GM21390 (cell line): Measurements from ENCODE around the gene GPRASP3.
"Not testable (repeated sequence)": the region's sequence is repeated elsewhere in the genome, so short reads cannot be mapped to it uniquely, and the experiment has no call there.

Experiments
- ATAC-seq: cut with Tn5 transposase; IDR thresholded peaks from one replicate; pipeline ENCODE4 v1.9.1; 2021; ENCODE audit not compliant: unreplicated experiment

GPRASP3 gene, protein sequence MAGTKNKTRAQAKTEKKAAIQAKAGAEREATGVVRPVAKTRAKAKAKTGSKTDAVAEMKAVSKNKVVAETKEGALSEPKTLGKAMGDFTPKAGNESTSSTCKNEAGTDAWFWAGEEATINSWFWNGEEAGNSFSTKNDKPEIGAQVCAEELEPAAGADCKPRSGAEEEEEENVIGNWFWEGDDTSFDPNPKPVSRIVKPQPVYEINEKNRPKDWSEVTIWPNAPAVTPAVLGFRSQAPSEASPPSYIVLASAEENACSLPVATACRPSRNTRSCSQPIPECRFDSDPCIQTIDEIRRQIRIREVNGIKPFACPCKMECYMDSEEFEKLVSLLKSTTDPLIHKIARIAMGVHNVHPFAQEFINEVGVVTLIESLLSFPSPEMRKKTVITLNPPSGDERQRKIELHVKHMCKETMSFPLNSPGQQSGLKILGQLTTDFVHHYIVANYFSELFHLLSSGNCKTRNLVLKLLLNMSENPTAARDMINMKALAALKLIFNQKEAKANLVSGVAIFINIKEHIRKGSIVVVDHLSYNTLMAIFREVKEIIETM

DNA sequence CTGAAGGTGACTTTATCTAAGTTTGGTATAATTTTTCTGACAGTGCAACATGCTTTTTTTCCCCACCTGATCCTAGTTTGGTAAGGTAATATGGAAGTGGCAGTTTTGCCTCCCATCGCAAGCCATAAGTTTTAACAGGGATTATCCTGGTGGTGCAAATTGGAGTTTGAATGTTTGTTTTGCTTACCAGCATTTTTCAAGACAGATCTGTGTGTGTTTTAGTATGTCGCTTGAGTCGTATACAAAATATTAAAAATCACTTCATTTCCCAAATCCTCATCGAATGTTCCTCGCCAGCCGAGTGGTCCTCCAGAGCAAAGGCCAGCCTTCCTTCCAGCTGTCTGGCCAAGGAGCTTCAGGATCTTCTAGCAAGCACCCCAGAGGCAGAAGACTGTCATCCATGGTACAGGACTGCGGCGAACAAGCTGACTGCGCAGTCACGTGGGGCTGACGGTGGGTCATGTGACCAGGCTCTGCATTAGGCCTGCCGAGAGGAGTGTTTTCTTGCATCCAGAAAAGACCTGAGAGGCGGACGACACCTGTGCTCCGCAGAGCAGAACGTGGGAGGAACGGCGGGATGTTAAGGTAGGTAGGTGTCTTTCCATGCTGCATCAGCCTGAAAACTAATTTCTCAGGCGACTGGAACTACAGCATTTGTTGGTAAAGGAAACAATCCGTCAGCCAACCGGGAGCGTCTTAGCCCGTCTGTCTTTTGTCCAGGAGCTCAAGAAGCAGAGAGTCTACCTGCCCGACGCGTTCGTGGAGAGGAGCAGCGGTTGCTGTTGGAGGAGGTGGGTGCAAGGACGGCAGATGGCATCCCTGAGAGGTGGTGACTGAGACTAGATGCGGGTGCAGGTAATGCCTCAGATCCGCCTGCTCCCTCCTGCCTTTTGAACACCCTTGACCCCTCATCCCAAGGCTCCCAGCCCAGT is at the start of gene GPRASP3:
TSS of gene GPRASP3 (plus strand) at position 507 of the 932 bp plus-strand sequence. CDS start 28,253 bp downstream, outside the sequence.
- peak; percentile 98 for ATAC-seq

DNA sequence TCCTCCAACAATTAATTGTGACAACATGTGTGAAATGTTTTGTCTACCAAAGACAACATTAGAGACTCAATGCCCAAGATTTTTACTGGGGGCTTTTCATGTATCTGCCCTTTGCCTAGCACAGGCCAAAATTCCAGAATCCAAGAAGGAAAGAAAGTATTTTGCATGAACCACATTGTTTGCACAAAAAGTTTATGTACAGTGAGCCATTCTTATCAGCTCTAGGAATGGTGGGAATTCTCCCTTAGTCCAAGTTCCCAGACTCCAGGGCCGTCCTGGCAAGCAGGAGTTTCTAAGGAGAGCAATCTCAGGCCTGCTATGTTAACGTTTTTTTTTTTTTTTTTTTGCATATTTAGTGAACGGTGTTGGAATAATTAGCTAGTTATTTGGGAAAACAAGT is 47.7 kb upstream of the GPRASP3 start:
- no peak for ATAC-seq

DNA sequence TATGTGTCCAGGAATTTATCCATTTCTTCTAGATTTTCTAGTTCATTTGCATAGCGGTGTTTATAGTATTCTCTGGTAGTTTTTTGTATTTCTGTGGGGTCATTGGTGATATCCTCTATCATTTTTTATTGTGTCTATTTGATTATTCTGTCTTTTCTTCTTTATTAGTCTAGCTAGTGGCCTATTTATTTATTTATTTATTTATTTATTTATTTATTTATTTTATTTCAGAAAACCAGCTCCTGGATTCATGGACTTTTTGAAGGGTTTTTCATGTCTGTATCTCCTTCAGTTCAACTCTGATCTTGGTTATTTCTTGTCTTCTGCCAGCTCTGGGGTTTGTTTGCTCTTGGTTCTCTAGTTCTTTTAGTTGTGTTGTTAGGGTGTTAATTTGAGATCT is 43.1 kb upstream of the GPRASP3 start:
- ATAC-seq = not testable (repeated sequence)

DNA sequence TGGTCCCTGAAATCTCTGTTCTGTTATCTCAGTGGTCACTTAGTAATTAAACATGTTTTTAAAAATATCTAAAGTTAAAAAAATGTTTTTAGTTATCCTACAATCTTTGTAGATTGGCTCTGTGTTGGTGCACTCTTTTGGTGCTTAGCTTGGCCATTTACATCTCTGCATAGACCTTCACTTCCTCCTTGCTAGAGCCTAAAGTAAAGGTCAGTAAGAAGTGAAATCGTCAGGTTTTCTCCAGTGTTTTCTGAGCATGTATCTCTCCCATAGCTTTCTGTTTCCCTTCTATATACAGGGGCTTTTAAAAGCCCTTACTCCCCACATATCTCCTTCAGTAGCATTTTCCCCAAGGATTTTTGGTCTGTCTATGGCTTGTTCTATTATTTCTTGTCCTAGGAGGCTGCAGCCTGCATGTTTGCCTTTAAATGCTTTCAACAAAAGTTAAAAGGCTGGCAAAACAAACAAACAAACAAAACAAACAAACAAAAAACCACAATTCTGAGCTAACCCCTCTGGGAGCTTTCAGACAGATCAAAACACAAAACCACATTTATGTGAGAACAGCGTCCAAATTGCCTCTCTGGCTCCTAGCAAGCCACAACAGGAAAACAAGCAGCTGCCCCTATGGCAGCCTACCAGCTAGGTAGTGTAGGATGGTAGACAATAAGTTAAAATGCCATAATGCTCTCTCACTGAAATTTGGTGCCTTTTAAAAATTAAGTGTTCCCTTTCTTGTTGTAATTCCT is 35.6 kb upstream of the GPRASP3 start:
- ATAC-seq = peak; percentile 76

DNA sequence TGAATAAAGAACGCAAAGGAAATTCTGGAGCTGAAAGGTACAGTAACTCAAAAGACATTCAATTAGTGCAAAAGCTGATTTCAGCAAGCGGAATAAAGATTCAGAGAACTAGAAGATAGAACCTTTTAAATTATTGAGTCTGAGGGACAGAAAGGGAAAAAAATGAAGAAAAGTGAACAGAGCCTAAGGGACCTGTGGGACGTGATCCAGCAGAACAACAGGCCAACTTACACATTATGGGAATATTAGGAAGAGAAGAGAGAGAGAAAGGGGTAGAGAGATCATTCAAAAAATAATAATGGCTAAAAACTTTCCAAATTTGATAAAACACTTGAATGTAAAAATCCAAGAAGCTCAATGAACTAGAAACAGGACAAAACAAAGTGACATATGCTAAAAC is 25.8 kb upstream of the GPRASP3 start:
- no peak for ATAC-seq

DNA sequence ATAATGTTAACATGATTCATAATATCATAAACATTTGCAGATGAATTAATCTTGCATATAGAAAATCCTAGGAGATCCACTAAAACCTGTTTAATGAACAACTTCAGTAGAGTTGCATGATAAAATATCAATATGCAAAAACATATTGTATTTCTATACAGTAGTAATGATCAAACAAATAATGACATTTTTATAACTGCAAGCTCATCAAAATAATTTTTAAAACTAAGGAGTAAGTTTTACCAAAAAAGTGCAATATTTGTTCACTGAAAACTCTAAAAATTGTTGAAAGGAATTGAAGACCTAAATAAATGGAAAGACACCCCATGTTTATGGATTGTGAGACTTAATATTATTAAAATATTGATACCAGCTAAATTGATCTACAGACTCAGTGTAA is 24.2 kb upstream of the GPRASP3 start:
- no peak for ATAC-seq

DNA sequence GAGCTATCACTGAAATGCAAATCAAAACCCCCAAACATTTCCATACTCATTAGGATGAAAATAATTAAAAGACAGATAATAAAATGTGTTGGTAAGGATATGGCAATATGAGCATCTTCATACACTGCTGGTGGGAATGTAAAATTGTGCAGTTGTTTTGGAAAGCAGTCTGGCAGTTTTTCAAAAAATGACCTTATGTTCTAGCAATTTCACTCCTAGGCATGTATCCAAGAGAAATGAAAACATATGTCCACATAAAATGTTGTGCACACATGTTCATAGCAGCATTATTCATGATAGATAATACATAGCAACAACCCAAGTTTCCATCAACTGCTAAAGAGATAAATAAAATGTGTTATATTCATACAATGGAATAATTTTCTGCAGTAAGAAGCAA is 23.0 kb upstream of the GPRASP3 start:
- ATAC-seq = no peak

DNA sequence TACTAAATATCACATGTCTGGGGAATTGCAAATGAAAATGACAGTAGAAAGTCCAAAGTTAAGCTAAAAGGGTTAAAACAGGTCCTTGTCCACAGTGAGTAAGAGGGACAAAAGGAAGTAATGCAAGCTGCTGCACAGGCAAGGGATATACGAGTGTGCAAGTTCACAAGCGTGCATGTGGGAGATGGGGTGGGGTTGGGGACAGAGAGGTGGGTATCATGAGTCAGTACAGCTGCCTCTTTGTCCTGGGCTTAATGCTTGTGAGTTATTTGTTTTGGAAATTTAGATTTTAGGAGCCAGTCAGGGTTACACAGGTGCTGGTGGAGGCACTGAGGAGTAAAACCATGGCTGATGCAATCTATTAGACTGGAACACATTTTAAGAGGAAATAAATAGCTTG is 11.6 kb upstream of the GPRASP3 start:
- no peak for ATAC-seq

DNA sequence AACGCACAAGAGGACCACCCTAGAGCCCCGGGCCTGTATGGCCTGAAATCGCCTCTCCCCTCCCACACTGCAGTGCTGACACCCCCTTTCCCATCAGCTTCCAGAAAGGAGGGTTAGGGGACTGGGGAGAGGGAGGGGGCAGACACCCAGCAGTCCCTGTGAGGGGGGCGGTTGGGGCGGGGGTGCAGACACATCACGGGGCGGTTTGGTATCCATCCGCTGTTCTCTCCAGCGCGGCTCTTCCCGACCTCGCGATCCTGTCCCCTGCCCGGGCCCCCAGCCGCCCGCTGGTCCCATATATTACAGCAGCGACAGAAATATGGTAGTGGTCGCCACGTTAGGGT is 8.7 kb upstream of the GPRASP3 start:
- no peak for ATAC-seq

DNA sequence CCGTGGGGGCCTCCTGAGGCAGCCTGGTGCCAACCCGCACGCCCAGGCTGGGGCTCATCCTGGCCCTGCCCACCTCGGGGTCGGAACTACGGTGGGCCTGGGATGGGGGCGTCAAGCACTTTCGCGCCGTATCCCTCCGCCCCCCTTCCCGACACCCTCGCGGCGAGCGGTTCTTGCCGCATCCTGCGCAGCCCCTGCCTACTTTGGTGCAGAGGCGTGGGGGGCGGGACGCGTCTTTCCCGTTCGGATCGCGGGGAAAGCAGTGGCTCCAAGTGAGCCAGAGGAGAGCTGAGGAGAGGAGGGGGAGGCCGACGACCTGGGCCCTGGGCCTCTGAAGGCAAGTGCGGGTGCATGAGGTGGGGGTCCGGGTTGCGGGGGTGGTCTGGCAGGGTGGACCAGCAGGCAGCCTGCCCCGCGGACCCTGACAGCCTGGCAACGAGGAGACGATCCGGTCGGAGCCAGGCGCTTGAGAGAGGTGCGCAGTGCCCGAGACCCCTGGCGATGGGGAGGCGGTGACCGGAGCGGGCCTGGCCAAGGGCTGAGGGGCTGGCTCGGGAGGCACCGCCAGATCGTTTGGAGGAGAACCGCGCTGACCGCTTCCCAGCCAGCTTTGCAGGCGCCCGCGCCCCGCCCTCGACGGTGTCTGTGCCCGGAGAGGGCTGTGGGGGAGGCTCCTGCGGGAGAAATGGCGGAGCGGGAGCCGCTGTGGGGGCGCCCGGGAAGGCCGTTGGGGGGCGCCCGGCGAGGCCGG is 8.2 kb upstream of the GPRASP3 start, which contains the start of gene GPRASP2:
TSS of gene GPRASP2 (plus strand) at position 233 of the 751 bp plus-strand sequence. CDS start 2,422 bp downstream, outside the sequence.
- ATAC-seq = no peak

DNA sequence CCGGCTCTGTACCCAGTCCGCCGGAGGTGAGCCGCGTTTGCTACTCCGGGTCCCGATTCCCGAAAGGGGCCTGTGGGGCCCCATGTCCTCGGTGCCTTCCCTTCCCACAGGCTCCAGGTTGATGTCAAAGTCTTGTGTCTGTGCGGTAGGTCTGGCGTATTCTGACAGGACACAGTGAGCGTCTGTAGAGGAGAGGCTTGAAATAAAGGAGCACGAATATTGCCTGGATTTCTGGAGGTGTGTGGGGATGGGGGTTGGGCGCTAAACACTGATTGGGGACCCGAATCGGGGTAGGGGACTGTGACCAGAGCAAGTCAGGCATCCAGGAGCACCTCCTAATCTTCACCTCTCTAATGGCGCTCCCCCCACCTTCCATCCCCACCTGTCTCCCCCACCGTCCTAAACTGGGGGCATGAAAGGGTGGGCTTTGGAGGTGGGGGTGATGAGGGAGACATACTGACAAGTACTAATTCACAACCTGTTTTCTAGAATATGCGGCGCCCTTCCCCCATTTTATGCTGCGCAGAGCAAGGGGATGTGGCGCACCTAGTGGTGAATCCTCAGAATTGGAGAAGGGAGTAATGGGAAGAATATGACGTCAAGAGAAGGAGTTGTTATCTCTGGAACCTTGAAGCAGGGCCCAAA is 7.4 kb upstream of the GPRASP3 start:
- ATAC-seq = no peak

DNA sequence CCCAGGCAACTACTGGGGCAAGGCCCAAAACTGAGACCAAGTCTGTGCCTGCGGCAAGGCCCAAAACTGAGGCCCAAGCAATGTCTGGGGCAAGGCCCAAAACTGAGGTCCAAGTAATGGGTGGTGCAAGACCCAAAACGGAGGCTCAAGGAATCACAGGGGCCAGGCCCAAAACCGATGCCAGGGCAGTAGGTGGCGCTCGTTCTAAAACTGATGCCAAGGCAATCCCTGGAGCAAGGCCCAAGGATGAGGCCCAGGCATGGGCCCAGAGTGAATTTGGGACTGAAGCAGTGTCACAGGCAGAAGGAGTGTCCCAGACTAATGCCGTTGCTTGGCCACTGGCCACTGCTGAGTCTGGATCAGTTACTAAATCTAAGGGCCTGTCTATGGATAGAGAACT is 5.5 kb upstream of the GPRASP3 start:
- no peak for ATAC-seq

DNA sequence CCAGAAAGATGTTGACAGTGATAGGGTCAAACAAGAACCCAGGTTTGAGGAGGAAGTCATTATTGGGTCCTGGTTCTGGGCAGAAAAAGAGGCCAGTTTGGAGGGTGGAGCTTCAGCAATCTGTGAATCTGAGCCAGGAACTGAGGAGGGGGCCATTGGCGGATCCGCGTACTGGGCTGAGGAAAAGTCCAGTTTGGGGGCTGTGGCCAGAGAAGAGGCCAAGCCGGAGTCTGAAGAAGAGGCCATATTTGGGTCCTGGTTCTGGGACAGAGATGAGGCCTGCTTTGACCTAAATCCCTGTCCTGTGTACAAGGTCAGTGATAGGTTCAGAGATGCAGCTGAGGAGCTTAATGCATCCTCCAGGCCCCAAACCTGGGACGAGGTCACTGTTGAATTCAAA is 4.6 kb upstream of the GPRASP3 start:
- ATAC-seq = no peak

DNA sequence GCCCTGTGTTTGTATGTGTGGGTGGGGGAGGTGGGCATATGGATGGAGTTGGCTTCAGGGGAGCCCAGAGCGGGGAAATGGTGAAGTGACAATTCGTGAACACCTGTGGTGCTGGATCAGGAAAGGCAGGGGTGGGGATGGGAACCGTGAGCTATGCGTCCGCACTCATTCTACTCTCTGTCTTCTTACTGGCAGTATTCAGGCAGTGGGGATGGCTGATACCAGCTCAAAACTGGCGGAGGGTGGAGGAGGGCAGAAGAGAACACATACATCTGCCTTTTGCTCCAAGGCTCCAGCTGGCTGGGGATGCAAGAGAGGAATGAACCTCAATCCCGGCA is 595 bp downstream of the GPRASP3 start:
- not testable (repeated sequence) for ATAC-seq

DNA sequence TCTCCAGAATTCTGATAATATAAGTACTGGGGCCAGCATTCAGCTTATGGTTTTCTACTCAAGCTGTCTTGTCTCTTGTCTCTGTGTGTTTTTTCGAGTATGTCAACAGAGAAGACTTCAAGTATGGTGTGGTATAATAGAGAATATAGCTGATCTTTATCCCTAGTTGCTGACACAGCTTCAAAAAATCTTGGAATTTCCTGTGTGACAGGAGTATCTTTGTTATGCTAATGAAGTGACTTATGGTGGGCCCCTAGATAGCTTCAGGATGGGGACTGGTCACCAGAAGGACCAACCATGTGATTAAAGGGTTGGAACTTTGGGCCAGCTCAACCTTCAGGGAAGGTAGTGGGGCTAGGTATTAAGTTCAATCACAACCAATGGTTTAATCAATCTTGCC is 2.9 kb downstream of the GPRASP3 start:
- ATAC-seq = no peak

DNA sequence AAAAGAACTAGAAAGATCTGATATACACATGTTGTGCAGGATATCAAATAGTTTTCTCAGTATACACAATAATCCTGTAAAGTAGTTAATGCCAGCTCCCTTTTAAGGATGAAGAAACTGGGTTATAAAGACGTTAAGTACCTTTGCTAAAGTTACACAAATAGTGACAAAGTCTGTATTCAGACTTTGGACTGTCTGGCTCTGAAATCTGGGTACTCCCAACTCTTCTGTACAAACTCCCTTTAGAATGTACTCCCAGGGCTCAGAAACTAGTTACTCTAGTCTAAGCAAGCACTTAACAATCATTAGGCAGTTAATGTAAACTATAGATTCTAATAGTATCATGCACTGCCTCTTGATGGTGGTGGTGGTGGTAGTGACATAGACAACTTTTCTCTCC is 7.2 kb downstream of the GPRASP3 start:
- no peak for ATAC-seq

DNA sequence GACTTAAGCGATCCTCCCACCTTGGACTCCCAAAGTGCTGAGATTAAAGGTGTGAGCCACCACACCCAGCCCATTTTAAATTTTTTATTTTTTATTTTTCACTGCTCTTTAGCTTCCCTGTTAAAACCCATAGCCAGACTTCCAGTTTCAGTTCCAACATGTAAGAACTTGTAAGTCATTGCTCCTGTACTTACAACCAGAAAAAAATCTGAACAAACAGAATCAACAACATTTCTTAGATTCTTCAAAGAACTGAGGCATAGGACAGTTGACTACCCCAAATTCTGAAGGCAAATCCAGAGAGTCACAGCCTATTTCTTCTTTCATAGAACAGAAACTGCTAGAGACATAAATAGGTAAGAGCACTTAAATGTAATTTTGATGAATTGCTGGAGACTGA is 8.1 kb downstream of the GPRASP3 start:
- ATAC-seq = no peak

DNA sequence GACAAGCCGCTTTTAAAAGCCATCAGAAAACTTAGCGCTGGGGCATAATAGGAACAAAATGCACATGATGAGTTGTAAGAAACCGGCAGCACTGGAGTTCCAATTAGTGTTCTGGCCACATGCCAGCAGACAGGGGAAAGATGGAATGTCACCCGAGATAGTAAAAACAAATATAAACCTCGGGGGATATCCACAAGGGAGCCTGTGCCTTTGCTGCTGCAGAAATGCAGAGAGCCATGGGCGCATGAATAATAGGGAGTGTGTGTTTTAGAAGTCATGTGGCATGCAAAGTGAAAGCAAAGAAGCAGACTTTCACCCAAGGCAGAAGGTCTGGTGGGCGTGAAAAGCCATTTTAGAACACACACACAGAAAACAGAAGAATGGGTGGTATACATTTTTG is 19.1 kb downstream of the GPRASP3 start:
- ATAC-seq = no peak

DNA sequence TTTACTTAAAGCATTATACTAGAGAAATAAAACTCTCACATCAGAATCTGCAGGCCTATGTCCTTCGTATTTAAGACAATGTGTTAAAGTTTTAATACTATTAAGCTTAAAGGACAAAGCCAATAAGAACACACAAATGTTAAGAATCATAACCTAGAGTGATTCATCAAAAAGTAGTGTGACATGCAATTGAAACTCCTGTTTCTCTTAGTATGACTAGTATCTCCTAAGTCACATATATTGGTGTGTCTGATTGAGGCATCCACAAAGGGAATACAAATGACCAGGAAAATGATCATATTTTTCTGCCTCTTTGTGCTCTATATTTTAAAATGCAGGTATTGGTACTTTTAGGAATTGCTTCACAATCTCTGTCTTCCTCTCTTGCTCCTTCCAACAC is 23.8 kb downstream of the GPRASP3 start:
- no peak for ATAC-seq

DNA sequence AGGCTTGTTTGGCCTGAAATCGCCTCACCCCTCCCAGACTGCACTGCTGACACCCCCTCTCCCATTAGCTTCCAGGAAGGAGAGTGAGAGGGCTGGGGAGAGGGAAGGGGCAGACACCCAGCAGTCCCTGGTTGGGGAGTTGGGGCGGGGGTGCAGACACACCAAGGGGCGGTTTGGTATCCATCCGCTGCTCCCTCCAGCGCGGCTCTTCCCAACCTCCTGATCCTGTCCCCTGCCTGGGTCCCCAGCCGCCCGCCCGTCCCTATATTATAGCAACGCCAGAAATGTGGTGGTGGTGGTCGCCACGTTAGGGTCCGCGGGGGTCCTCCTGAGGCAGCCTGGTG is 24.9 kb downstream of the GPRASP3 start:
- ATAC-seq = no peak
